ENCODE results near the gene STEAP1B. TPM values are rescaled to one million over a fixed set of nuclear protein-coding genes. Genes with fewer than 3 reads are reported as not detected.
"Not testable (repeated sequence)": the region's sequence is repeated elsewhere in the genome, so short reads cannot be mapped to it uniquely, and the experiment has no call there.

The STEAP1B gene
- polyA plus RNA-seq, 1 experiment: 18.8 TPM

- POLR2A ChIA-PET: no interaction called here
- DNase-seq (ENCODE audit: low read depth, low spot score): no peak
These were observed 64.3 kb downstream of the STEAP1B start for GRCh38 chr7:22435720-22436119.

GRCh38 chr7:22435105-22435504 lies 64.9 kb downstream of the STEAP1B start:
- no peak overlapping the region for H3K4me3 ChIP-seq (ENCODE audit: low read depth, low read length)
- no peak for TF ChIP-seq CTCF (IDR thresholded peaks at IDR 0.05; ENCODE audit: low read depth, low read length)
- CTCF ChIA-PET: no interaction called here
- POLR2A ChIA-PET: no interaction called here
- H3K27me3 ChIP-seq (ENCODE audit: control insufficient read depth, insufficient read depth, low read length): no peaks in the 10 kb centered on the region
- H3K27ac ChIP-seq (ENCODE audit: low read depth, low read length): no peak overlapping the region
- no peaks in the 10 kb centered on the region for H3K9me3 ChIP-seq (ENCODE audit: control insufficient read depth, insufficient read depth, low read length)
- DNase-seq (ENCODE audit: low read depth, low spot score): no peak

More at GRCh38 chr7:22435720-22436119, 64.3 kb downstream of the STEAP1B start:
- CTCF ChIA-PET: interaction anchor here (0.6 kb wide), 1 partner anchor 332 kb away, joined by 7 read pairs; no protein-coding TSS in a partner anchor
- H3K27ac ChIP-seq (ENCODE audit: low read depth, low read length): no peak overlapping the region
- no peak for TF ChIP-seq CTCF (IDR thresholded peaks at IDR 0.05; ENCODE audit: low read depth, low read length)
- H3K4me3 ChIP-seq (ENCODE audit: low read depth, low read length): no peak overlapping the region
- no peaks in the 10 kb centered on the region for H3K9me3 ChIP-seq (ENCODE audit: control insufficient read depth, insufficient read depth, low read length)
- no peaks in the 10 kb centered on the region for H3K27me3 ChIP-seq (ENCODE audit: control insufficient read depth, insufficient read depth, low read length)

GRCh38 chr7:22433710-22434460 lies 66.1 kb downstream of the STEAP1B start:
- ChIA-PET POLR2A (no interaction called here), CTCF (no interaction called here)
- no peak for TF ChIP-seq CTCF (IDR thresholded peaks at IDR 0.05; ENCODE audit: low read depth, low read length)
- Histone ChIP-seq H3K4me3 (ENCODE audit: low read depth, low read length) (no peak overlapping the region), H3K27ac (ENCODE audit: low read depth, low read length) (no peak overlapping the region), H3K27me3 (ENCODE audit: control insufficient read depth, insufficient read depth, low read length) (no peaks in the 10 kb centered on the region), H3K9me3 (ENCODE audit: control insufficient read depth, insufficient read depth, low read length) (no peaks in the 10 kb centered on the region)
- DNase-seq (ENCODE audit: low read depth, low spot score): no peak

- POLR2A ChIA-PET: not testable (repeated sequence)
These were observed 66.8 kb downstream of the STEAP1B start for GRCh38 chr7:22433165-22433700.

GRCh38 chr7:22432203-22432718 lies 67.7 kb downstream of the STEAP1B start:
- H3K27me3 ChIP-seq (ENCODE audit: control insufficient read depth, insufficient read depth, low read length): no peaks in the 10 kb centered on the region
- CTCF ChIA-PET: no interaction called here
- no peak overlapping the region for H3K4me3 ChIP-seq (ENCODE audit: low read depth, low read length)
- no peak overlapping the region for H3K27ac ChIP-seq (ENCODE audit: low read depth, low read length)
- POLR2A ChIA-PET: no interaction called here
- H3K9me3 ChIP-seq (ENCODE audit: control insufficient read depth, insufficient read depth, low read length): no peaks in the 10 kb centered on the region
- DNase-seq (ENCODE audit: low read depth, low spot score): no peak
- no peak for TF ChIP-seq CTCF (IDR thresholded peaks at IDR 0.05; ENCODE audit: low read depth, low read length)

More at GRCh38 chr7:22433165-22433700, 66.8 kb downstream of the STEAP1B start:
- H3K9me3 ChIP-seq (ENCODE audit: control insufficient read depth, insufficient read depth, low read length); H3K4me3 ChIP-seq (ENCODE audit: low read depth, low read length); H3K27ac ChIP-seq (ENCODE audit: low read depth, low read length); DNase-seq (ENCODE audit: low read depth, low spot score); H3K27me3 ChIP-seq (ENCODE audit: control insufficient read depth, insufficient read depth, low read length); CTCF ChIA-PET: not testable (repeated sequence)

Measured in AG04450 (cell line).